Neural crest cell (in vitro differentiated cells): ENCODE measurements around the gene OR8S1. TPM values are rescaled to one million over a fixed set of nuclear protein-coding genes. Genes with fewer than 3 reads are reported as not detected.
"Not testable (repeated sequence)": the region's sequence is repeated elsewhere in the genome, so short reads cannot be mapped to it uniquely, and the experiment has no call there.

Source experiments
- DNase-seq: peaks from one replicate; pipeline ENCODE4 v3.0.0; 2021; ENCODE audit warnings: low read depth, mixed read lengths, low spot score
- H3K27ac Mint-ChIP-seq: one replicate; pipeline ENCODE4 v1.8.0; 2021; ENCODE audit warnings: mild to moderate bottlenecking, mixed read lengths; ENCODE audit not compliant: unreplicated experiment
- H3K27me3 Mint-ChIP-seq: 2 replicates; pipeline ENCODE4 v1.8.0; 2021; ENCODE audit warnings: low read depth, mild to moderate bottlenecking, mixed read lengths
- H3K36me3 Mint-ChIP-seq: 2 replicates; pipeline ENCODE4 v1.8.0; 2021; ENCODE audit warnings: low read depth, mild to moderate bottlenecking, mixed read lengths
- H3K4me1 Mint-ChIP-seq: 2 replicates; pipeline ENCODE4 v1.8.0; 2021; ENCODE audit warnings: mixed read lengths
- H3K4me3 Mint-ChIP-seq: one replicate; pipeline ENCODE4 v1.8.0; 2021; ENCODE audit warnings: mild to moderate bottlenecking, mixed read lengths
- H3K9me3 Mint-ChIP-seq: 2 replicates; pipeline ENCODE4 v1.8.0; 2021; ENCODE audit warnings: mixed read lengths
- CTCF ChIP-seq: fragments of 200-600 bp; sonication (generic); conservative IDR thresholded peaks from 2 replicates; pipeline ENCODE4 v1.5.0; 2021; ENCODE audit warnings: antibody characterized with exemption, mild to moderate bottlenecking
- total RNA-seq: library from RNA; stranded (reverse); gene quantifications from 2 replicates; pipeline ENCODE4 v1.2.1, GENCODE V29; 2021

The OR8S1 gene
- total RNA-seq, 1 donor from 2014 or later, result not detected

- H3K4me1 Mint-ChIP-seq, result no peaks in the 10 kb centered on the region
- no peak overlapping the region for H3K27ac Mint-ChIP-seq
- no peak overlapping the region for H3K4me3 Mint-ChIP-seq
- DNase-seq, result no peak
- H3K36me3 Mint-ChIP-seq, result no peaks in the 10 kb centered on the region
- H3K9me3 Mint-ChIP-seq, result no peaks in the 10 kb centered on the region
- no peak for TF ChIP-seq CTCF
- peaks cover 14% of the 10 kb centered on the region for H3K27me3 Mint-ChIP-seq
These were observed 36.4 kb upstream of the OR8S1 start for GRCh38 chr12:48489012-48489411.

GRCh38 chr12:48489456-48489855, 36.0 kb upstream of the OR8S1 start:
- not testable (repeated sequence) for H3K4me3 Mint-ChIP-seq, H3K9me3 Mint-ChIP-seq

GRCh38 chr12:48500281-48500680, 25.2 kb upstream of the OR8S1 start:
- DNase-seq, H3K27ac Mint-ChIP-seq, H3K36me3 Mint-ChIP-seq, H3K4me3 Mint-ChIP-seq, H3K4me1 Mint-ChIP-seq: not testable (repeated sequence)
- H3K27me3 Mint-ChIP-seq, result peaks cover 15% of the 10 kb centered on the region
- H3K9me3 Mint-ChIP-seq, result peaks cover 17% of the 10 kb centered on the region

More at GRCh38 chr12:48489456-48489855, 36.0 kb upstream of the OR8S1 start:
- H3K27me3 Mint-ChIP-seq, result peaks cover 11% of the 10 kb centered on the region
- not testable (repeated sequence) for H3K4me1 Mint-ChIP-seq, H3K27ac Mint-ChIP-seq, DNase-seq, H3K36me3 Mint-ChIP-seq

GRCh38 chr12:48506836-48507235, 18.6 kb upstream of the OR8S1 start:
- not testable (repeated sequence) for H3K27ac Mint-ChIP-seq, H3K36me3 Mint-ChIP-seq, DNase-seq, H3K4me3 Mint-ChIP-seq, H3K4me1 Mint-ChIP-seq
- H3K9me3 Mint-ChIP-seq, result peaks cover 17% of the 10 kb centered on the region
- H3K27me3 Mint-ChIP-seq, result peaks cover 18% of the 10 kb centered on the region

GRCh38 chr12:48508987-48509386, 16.4 kb upstream of the OR8S1 start:
- peaks cover 18% of the 10 kb centered on the region for H3K27me3 Mint-ChIP-seq
- H3K36me3 Mint-ChIP-seq, result no peaks in the 10 kb centered on the region
- no peaks in the 10 kb centered on the region for H3K4me1 Mint-ChIP-seq
- no peak overlapping the region for H3K27ac Mint-ChIP-seq
- TF ChIP-seq CTCF, result no peak
- no peak for DNase-seq
- H3K9me3 Mint-ChIP-seq, result peaks cover 13% of the 10 kb centered on the region
- no peak overlapping the region for H3K4me3 Mint-ChIP-seq

GRCh38 chr12:48510111-48510510, 15.3 kb upstream of the OR8S1 start:
- DNase-seq, result no peak
- H3K36me3 Mint-ChIP-seq, result no peaks in the 10 kb centered on the region
- TF ChIP-seq CTCF, result no peak
- no peak overlapping the region for H3K4me3 Mint-ChIP-seq
- peaks cover 9% of the 10 kb centered on the region for H3K27me3 Mint-ChIP-seq
- no peaks in the 10 kb centered on the region for H3K4me1 Mint-ChIP-seq
- H3K27ac Mint-ChIP-seq, result no peak overlapping the region
- H3K9me3 Mint-ChIP-seq, result peaks cover 10% of the 10 kb centered on the region

GRCh38 chr12:48512855-48513254, 12.6 kb upstream of the OR8S1 start:
- DNase-seq, result no peak
- H3K4me3 Mint-ChIP-seq, result no peak overlapping the region
- H3K27ac Mint-ChIP-seq, result no peak overlapping the region
- no peaks in the 10 kb centered on the region for H3K27me3 Mint-ChIP-seq
- peaks cover 7% of the 10 kb centered on the region for H3K9me3 Mint-ChIP-seq
- no peak for TF ChIP-seq CTCF
- H3K36me3 Mint-ChIP-seq, result no peaks in the 10 kb centered on the region
- H3K4me1 Mint-ChIP-seq, result no peaks in the 10 kb centered on the region
